PFSK-1 (cell line): ENCODE data around the gene S1PR3.

Source experiments
- POLR2AphosphoS5 ChIP-seq: IDR thresholded peaks from 2 replicates; pipeline ENCODE4 v1.6.1; 2012; ENCODE audit warnings: low read depth, mild to moderate bottlenecking, control low read depth, low read length, moderate library complexity
- TAF1 ChIP-seq: IDR thresholded peaks from 2 replicates; pipeline ENCODE4 v1.6.1; 2012; ENCODE audit warnings: low read length, control low read depth, borderline replicate concordance; ENCODE audit not compliant: insufficient read depth

GRCh38 chr9:89044104-89044503, 52.8 kb downstream of the S1PR3 start:
- TF ChIP-seq TAF1, result no peak
- no peak for TF ChIP-seq POLR2AphosphoS5
